Parathyroid adenoma (tissue), 2 donors: Measurements from ENCODE around the gene AGK.
"Not testable (repeated sequence)": the region's sequence is repeated elsewhere in the genome, so short reads cannot be mapped to it uniquely, and the experiment has no call there.

Experiments
- H2AFZ ChIP-seq: fragments of 300-600 bp; sonication (generic); one replicate; pipeline ENCODE4 v1.7.0; 2017; ENCODE audit warnings: antibody characterized with exemption, mild to moderate bottlenecking
- H3K27ac ChIP-seq: fragments of 300-600 bp; sonication (generic); one replicate; pipeline ENCODE4 v1.7.0; 2017
- H3K27me3 ChIP-seq: fragments of 300-600 bp; sonication (generic); one replicate; pipeline ENCODE4 v1.7.0; 2017; ENCODE audit warnings: low read length; ENCODE audit not compliant: control insufficient read depth, insufficient read depth
- H3K36me3 ChIP-seq: fragments of 300-600 bp; sonication (generic); one replicate; pipeline ENCODE4 v1.7.0; 2017; ENCODE audit warnings: low read length; ENCODE audit not compliant: control insufficient read depth, insufficient read depth
- H3K4me1 ChIP-seq: fragments of 300-600 bp; sonication (generic); one replicate; pipeline ENCODE4 v1.7.0; 2017; ENCODE audit warnings: control low read depth
- H3K4me2 ChIP-seq: fragments of 300-600 bp; sonication (generic); one replicate; pipeline ENCODE4 v1.7.0; 2017; ENCODE audit warnings: low read length
- H3K4me3 ChIP-seq: fragments of 300-600 bp; sonication (generic); one replicate; pipeline ENCODE4 v1.7.0; 2017; ENCODE audit warnings: low read depth, low read length
- H3K79me2 ChIP-seq: fragments of 300-600 bp; sonication (generic); one replicate; pipeline ENCODE4 v1.7.0; 2017; ENCODE audit warnings: control low read depth
- H3K9ac ChIP-seq: fragments of 300-600 bp; sonication (generic); one replicate; pipeline ENCODE4 v1.7.0; 2017; ENCODE audit warnings: mild to moderate bottlenecking
- H3K9me3 ChIP-seq: fragments of 300-600 bp; sonication (generic); one replicate; pipeline ENCODE4 v1.7.0; 2017; ENCODE audit warnings: low read length; ENCODE audit not compliant: control insufficient read depth
- TF ChIP-seq, protein P1 (sequence below): fragments of 300-600 bp; sonication (generic); IDR thresholded peaks from one replicate; pipeline ENCODE4 v1.7.0; 2017; ENCODE audit warnings: antibody characterized with exemption, mild to moderate bottlenecking
- donor health status: primary hyperparathyroidism.

Gene AGK

DNA sequence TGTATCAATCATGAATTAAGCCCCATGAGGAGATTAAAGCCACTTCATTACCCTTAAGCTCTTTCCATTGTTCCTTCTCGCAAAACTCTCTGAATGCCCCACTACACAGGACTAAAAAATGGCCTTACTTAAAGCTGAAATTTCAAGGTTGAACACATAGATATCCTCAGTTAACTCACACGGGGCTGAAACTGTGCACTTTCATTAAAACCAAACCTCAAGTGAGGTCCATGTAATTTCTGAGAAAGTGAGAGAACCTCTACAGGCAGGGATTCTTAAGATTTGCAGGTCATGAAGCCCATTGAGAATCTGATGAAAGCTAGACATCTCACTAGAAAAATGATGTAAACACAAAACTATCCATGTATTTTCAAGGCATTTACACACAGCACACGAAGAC, 134.9 kb downstream of the AGK start:
- H3K27ac ChIP-seq: peak overlapping the region; percentile 66
- H3K79me2 ChIP-seq: peaks cover 2% of the 10 kb centered on the region
- peak overlapping the region; percentile 18 for H2AFZ ChIP-seq
- peaks cover 20% of the 10 kb centered on the region for H3K4me1 ChIP-seq
- no peaks in the 10 kb centered on the region for H3K27me3 ChIP-seq
- no peaks in the 10 kb centered on the region for H3K9me3 ChIP-seq
- no peak overlapping the region for H3K9ac ChIP-seq
- no peak overlapping the region for H3K4me3 ChIP-seq
- TF ChIP-seq, protein P1, sequence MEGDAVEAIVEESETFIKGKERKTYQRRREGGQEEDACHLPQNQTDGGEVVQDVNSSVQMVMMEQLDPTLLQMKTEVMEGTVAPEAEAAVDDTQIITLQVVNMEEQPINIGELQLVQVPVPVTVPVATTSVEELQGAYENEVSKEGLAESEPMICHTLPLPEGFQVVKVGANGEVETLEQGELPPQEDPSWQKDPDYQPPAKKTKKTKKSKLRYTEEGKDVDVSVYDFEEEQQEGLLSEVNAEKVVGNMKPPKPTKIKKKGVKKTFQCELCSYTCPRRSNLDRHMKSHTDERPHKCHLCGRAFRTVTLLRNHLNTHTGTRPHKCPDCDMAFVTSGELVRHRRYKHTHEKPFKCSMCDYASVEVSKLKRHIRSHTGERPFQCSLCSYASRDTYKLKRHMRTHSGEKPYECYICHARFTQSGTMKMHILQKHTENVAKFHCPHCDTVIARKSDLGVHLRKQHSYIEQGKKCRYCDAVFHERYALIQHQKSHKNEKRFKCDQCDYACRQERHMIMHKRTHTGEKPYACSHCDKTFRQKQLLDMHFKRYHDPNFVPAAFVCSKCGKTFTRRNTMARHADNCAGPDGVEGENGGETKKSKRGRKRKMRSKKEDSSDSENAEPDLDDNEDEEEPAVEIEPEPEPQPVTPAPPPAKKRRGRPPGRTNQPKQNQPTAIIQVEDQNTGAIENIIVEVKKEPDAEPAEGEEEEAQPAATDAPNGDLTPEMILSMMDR: no peak
- no peaks in the 10 kb centered on the region for H3K36me3 ChIP-seq
- H3K4me2 ChIP-seq: no peak overlapping the region

DNA sequence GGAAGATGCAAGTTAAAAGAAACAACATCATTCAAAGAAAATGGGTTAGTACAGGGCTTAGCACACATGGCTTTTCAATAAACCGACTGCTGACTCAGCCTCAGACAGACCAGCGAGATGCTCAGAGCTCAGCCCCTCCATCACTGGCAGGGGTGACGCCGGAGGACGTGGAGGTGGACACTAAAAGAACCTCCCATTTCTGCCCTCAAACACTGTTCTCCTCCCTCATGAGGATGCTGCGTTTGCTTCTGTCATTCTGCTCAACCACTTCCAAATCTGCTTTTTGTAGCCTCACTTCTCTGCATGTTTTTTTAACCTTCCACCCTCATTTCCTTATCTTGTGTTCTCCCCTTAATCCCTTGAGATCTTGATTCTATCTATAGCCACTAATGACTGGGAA, 135.5 kb downstream of the AGK start:
- no peak overlapping the region for H3K9ac ChIP-seq

DNA sequence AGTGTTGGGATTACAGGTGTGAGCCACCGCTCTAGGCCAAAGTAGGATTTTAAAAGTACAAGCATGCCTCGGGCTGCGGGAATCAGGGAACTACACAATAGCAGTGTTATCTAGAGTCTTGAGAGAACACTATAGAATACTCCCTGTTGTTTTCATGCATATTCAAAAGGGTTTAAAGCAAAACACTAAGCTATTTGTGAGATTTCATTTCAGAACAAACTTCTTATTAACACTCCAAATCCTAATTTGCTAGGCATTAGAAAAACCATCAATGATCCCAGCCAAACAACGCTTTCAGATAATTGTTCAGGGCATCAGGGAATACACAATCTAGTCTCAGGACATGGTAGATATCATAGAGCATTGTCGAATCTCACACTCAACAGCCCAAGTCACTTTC, 136.8 kb downstream of the AGK start:
- TF ChIP-seq, protein P1: no peak
- H3K4me1 ChIP-seq: peaks cover 22% of the 10 kb centered on the region
- H3K4me3 ChIP-seq: no peak overlapping the region
- peaks cover 7% of the 10 kb centered on the region for H3K79me2 ChIP-seq
- no peaks in the 10 kb centered on the region for H3K36me3 ChIP-seq
- H3K9ac ChIP-seq: no peak overlapping the region
- H3K4me2 ChIP-seq: no peak overlapping the region
- H3K27me3 ChIP-seq: no peaks in the 10 kb centered on the region
- H2AFZ ChIP-seq: no peak overlapping the region
- no peaks in the 10 kb centered on the region for H3K9me3 ChIP-seq
- H3K27ac ChIP-seq: no peak overlapping the region

More for the DNA sequence above, 135.5 kb downstream of the AGK start:
- Histone ChIP-seq H3K36me3 (no peaks in the 10 kb centered on the region), H3K4me3 (no peak overlapping the region), H3K27ac (peak overlapping the region; percentile 36), H2AFZ (no peak overlapping the region), H3K27me3 (no peaks in the 10 kb centered on the region), H3K79me2 (peaks cover 7% of the 10 kb centered on the region), H3K9me3 (no peaks in the 10 kb centered on the region), H3K4me1 (peaks cover 20% of the 10 kb centered on the region), H3K4me2 (no peak overlapping the region)
- TF ChIP-seq, protein P1: no peak

DNA sequence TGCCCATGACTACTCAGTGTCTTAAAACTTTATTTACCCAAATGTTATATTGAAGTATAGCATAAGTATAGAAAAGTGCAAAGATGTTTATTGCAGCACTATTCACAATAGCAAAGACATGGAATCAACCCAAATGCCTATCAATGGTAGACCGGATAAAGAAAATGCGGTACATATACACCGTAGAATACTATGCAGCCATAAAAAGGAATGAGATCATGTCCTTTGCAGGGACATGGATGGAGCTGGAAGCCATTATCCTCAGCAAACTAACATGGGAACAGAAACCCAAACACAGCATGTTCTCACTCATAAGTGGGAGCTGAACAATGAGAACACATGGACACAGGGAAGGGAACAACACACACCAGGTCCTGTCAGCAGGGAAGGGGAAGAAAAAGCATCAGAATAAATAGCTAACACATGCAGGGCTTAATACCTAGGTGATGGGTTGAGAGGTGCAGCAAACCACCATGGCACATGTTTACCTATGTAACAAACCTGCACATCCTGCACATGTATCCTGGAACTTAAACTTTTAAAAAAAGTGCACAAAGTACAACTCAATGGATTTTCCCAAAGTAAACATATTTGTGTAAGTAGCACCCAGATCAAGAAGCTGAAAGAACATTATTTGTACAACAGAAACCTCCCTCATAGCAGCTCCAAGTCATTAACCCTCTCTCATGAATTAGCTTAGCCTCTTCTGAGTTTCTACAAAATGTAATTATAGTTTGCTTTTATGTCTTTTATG, 138.0 kb downstream of the AGK start:
- H3K4me1 ChIP-seq: peaks cover 26% of the 10 kb centered on the region
- not testable (repeated sequence) for H3K27ac ChIP-seq, H3K4me3 ChIP-seq, H3K9me3 ChIP-seq, H3K27me3 ChIP-seq, H3K36me3 ChIP-seq, H3K4me2 ChIP-seq, H2AFZ ChIP-seq, H3K9ac ChIP-seq
- H3K79me2 ChIP-seq: peaks cover 11% of the 10 kb centered on the region

DNA sequence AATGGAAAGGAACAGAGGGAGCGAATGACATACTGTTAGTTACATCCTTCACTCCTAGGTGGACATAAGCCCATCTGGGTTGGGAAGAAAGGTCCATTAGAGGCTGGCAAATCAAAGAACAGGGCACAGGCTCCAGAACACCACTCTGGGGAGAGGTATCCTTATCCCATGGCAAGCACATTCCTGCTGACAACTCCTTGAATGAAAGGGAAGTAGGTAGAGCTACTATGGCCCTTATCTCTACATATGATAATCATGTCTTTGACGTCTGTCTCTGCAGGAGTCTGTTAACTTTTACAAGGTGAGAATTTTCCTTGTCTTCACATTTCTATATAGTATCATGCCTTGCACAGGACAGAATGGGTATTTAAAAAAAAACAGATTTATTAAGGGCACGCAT, 140.3 kb downstream of the AGK start:
- Histone ChIP-seq H3K27ac (no peak overlapping the region), H3K27me3 (no peaks in the 10 kb centered on the region), H3K4me3 (no peak overlapping the region), H3K36me3 (no peaks in the 10 kb centered on the region), H3K79me2 (peaks cover 15% of the 10 kb centered on the region), H3K4me1 (peaks cover 21% of the 10 kb centered on the region), H3K9me3 (no peaks in the 10 kb centered on the region), H2AFZ (no peak overlapping the region), H3K9ac (no peak overlapping the region), H3K4me2 (no peak overlapping the region)
- TF ChIP-seq, protein P1: no peak
